ENCODE data around the gene JAK1. TPM values are rescaled to one million over a fixed set of nuclear protein-coding genes. Genes with fewer than 3 reads are reported as not detected.

JAK1 gene
- total and polyA plus RNA-seq, 4 donors, result 81.4 to 109 (median 103) TPM

GRCh38 chr1:64898107-64898861, 68.1 kb downstream of the JAK1 start:
- no peaks in the 10 kb centered on the region for H3K4me1 ChIP-seq (ENCODE audit: control insufficient read depth, insufficient read depth, low read length)
- peak overlapping the region; percentile 17 for H3K27ac ChIP-seq (ENCODE audit: low read depth, low read length)
- WGBS (ENCODE audit: insufficient coverage), result 89% methylated on average over 3 of the region's 4 CpGs
- H3K4me3 ChIP-seq (ENCODE audit: low read depth, low read length), result no peak overlapping the region
- H3K36me3 ChIP-seq (ENCODE audit: control insufficient read depth, insufficient read depth, low read length), result no peaks in the 10 kb centered on the region
- no peaks in the 10 kb centered on the region for H3K9me3 ChIP-seq (ENCODE audit: control insufficient read depth, insufficient read depth, low read length)
- no peaks in the 10 kb centered on the region for H3K27me3 ChIP-seq (ENCODE audit: control insufficient read depth, insufficient read depth, low read length)
- peak in 1 of 6 donors; percentile 33 for DNase-seq (ENCODE audit: low read depth in 4 of 6, low spot score in 6 of 6)

- Histone ChIP-seq H3K4me1 (ENCODE audit: control insufficient read depth, insufficient read depth, low read length) (no peaks in the 10 kb centered on the region), H3K4me3 (ENCODE audit: low read depth, low read length) (no peak overlapping the region), H3K9me3 (ENCODE audit: control insufficient read depth, insufficient read depth, low read length) (no peaks in the 10 kb centered on the region), H3K36me3 (ENCODE audit: control insufficient read depth, insufficient read depth, low read length) (no peaks in the 10 kb centered on the region), H3K27ac (ENCODE audit: low read depth, low read length) (no peak overlapping the region), H3K27me3 (ENCODE audit: control insufficient read depth, insufficient read depth, low read length) (no peaks in the 10 kb centered on the region)
- WGBS (ENCODE audit: insufficient coverage), result no CpG with 5 or more reads among the region's 8 CpGs
- peak in 1 of 6 donors; percentile 36 for DNase-seq (ENCODE audit: low read depth in 4 of 6, low spot score in 6 of 6)
These were observed 69.8 kb downstream of the JAK1 start for GRCh38 chr1:64896551-64896950.

- Histone ChIP-seq H3K4me3 (ENCODE audit: low read depth, low read length) (no peak overlapping the region), H3K27me3 (ENCODE audit: control insufficient read depth, insufficient read depth, low read length) (no peaks in the 10 kb centered on the region), H3K9me3 (ENCODE audit: control insufficient read depth, insufficient read depth, low read length) (no peaks in the 10 kb centered on the region), H3K4me1 (ENCODE audit: control insufficient read depth, insufficient read depth, low read length) (no peaks in the 10 kb centered on the region), H3K36me3 (ENCODE audit: control insufficient read depth, insufficient read depth, low read length) (no peaks in the 10 kb centered on the region), H3K27ac (ENCODE audit: low read depth, low read length) (no peak overlapping the region)
- DNase-seq (ENCODE audit: low read depth in 4 of 6, low spot score in 6 of 6), result no peak
- WGBS (ENCODE audit: insufficient coverage), result 100% methylated on average over 1 of the region's 2 CpGs
These were observed 70.8 kb downstream of the JAK1 start for GRCh38 chr1:64895500-64895899.

- Histone ChIP-seq H3K27me3 (ENCODE audit: control insufficient read depth, insufficient read depth, low read length) (no peaks in the 10 kb centered on the region), H3K36me3 (ENCODE audit: control insufficient read depth, insufficient read depth, low read length) (no peaks in the 10 kb centered on the region), H3K27ac (ENCODE audit: low read depth, low read length) (no peak overlapping the region), H3K4me1 (ENCODE audit: control insufficient read depth, insufficient read depth, low read length) (no peaks in the 10 kb centered on the region), H3K4me3 (ENCODE audit: low read depth, low read length) (no peak overlapping the region), H3K9me3 (ENCODE audit: control insufficient read depth, insufficient read depth, low read length) (no peaks in the 10 kb centered on the region)
- WGBS (ENCODE audit: insufficient coverage), result 82% methylated on average over 14 of the region's 16 CpGs
- no peak for DNase-seq (ENCODE audit: low read depth in 4 of 6, low spot score in 6 of 6)
These were observed 71.7 kb downstream of the JAK1 start for GRCh38 chr1:64894438-64895196.

- WGBS (ENCODE audit: insufficient coverage), result 94% methylated on average over 4 of the region's 4 CpGs
- Histone ChIP-seq H3K9me3 (ENCODE audit: control insufficient read depth, insufficient read depth, low read length) (no peaks in the 10 kb centered on the region), H3K27ac (ENCODE audit: low read depth, low read length) (no peak overlapping the region), H3K4me1 (ENCODE audit: control insufficient read depth, insufficient read depth, low read length) (no peaks in the 10 kb centered on the region), H3K36me3 (ENCODE audit: control insufficient read depth, insufficient read depth, low read length) (no peaks in the 10 kb centered on the region), H3K4me3 (ENCODE audit: low read depth, low read length) (no peak overlapping the region), H3K27me3 (ENCODE audit: control insufficient read depth, insufficient read depth, low read length) (no peaks in the 10 kb centered on the region)
- DNase-seq (ENCODE audit: low read depth in 4 of 6, low spot score in 6 of 6), result no peak
These were observed 72.4 kb downstream of the JAK1 start for GRCh38 chr1:64893921-64894320.

- DNase-seq (ENCODE audit: low read depth in 4 of 6, low spot score in 6 of 6), result no peak
- Histone ChIP-seq H3K4me1 (ENCODE audit: control insufficient read depth, insufficient read depth, low read length) (no peaks in the 10 kb centered on the region), H3K4me3 (ENCODE audit: low read depth, low read length) (no peak overlapping the region), H3K9me3 (ENCODE audit: control insufficient read depth, insufficient read depth, low read length) (no peaks in the 10 kb centered on the region), H3K36me3 (ENCODE audit: control insufficient read depth, insufficient read depth, low read length) (no peaks in the 10 kb centered on the region), H3K27me3 (ENCODE audit: control insufficient read depth, insufficient read depth, low read length) (no peaks in the 10 kb centered on the region), H3K27ac (ENCODE audit: low read depth, low read length) (no peak overlapping the region)
- WGBS (ENCODE audit: insufficient coverage), result 71% methylated on average over 4 of the region's 5 CpGs
These were observed 73.5 kb downstream of the JAK1 start for GRCh38 chr1:64892576-64893573.

- Histone ChIP-seq H3K4me1 (ENCODE audit: control insufficient read depth, insufficient read depth, low read length) (no peaks in the 10 kb centered on the region), H3K4me3 (ENCODE audit: low read depth, low read length) (no peak overlapping the region), H3K27ac (ENCODE audit: low read depth, low read length) (peak overlapping the region; percentile 16), H3K9me3 (ENCODE audit: control insufficient read depth, insufficient read depth, low read length) (no peaks in the 10 kb centered on the region), H3K36me3 (ENCODE audit: control insufficient read depth, insufficient read depth, low read length) (no peaks in the 10 kb centered on the region), H3K27me3 (ENCODE audit: control insufficient read depth, insufficient read depth, low read length) (no peaks in the 10 kb centered on the region)
- 49% methylated on average over 2 of the region's 3 CpGs for WGBS (ENCODE audit: insufficient coverage)
- DNase-seq (ENCODE audit: low read depth in 4 of 6, low spot score in 6 of 6), result peak in 2 of 6 donors; percentile 50 to 51
These were observed 74.9 kb downstream of the JAK1 start for GRCh38 chr1:64891448-64891825.

GRCh38 chr1:64890699-64891447, 75.5 kb downstream of the JAK1 start:
- Histone ChIP-seq H3K36me3 (ENCODE audit: control insufficient read depth, insufficient read depth, low read length) (no peaks in the 10 kb centered on the region), H3K4me1 (ENCODE audit: control insufficient read depth, insufficient read depth, low read length) (no peaks in the 10 kb centered on the region), H3K27me3 (ENCODE audit: control insufficient read depth, insufficient read depth, low read length) (no peaks in the 10 kb centered on the region), H3K4me3 (ENCODE audit: low read depth, low read length) (no peak overlapping the region), H3K27ac (ENCODE audit: low read depth, low read length) (peak overlapping the region; percentile 16), H3K9me3 (ENCODE audit: control insufficient read depth, insufficient read depth, low read length) (no peaks in the 10 kb centered on the region)
- DNase-seq (ENCODE audit: low read depth in 4 of 6, low spot score in 6 of 6), result peak in 1 of 6 donors; percentile 32
- 39% methylated on average over 5 of the region's 10 CpGs for WGBS (ENCODE audit: insufficient coverage)

Data from spinal cord (tissue), 10 donors.